ENCODE results near the gene MCM10.

The MCM10 gene

DNA sequence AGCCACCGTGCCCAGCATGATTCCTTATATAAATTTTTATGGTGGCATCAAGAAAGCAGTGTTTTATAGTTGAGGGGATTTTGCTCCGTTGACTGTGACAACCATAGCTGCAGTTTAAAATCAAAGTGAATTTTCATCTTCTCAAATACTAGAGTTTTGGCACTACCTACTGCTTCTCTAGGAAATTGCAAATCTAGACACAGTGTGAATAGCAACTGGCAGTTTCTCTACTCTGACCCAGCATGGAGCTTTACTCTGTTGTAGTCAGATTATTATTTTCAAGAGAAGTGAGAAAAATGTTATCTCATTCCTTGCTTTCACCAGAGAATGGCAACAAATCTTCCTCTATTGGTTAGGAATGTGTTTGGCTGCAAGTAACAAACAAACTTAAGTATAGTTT lies 22.9 kb downstream of the MCM10 start:
- no peak for DNase-seq (ENCODE audit: extremely low read depth, insufficient read length)
- H3K36me3 ChIP-seq (ENCODE audit: control insufficient read depth, insufficient read depth, low read length) = peaks cover 7% of the 10 kb centered on the region
- TF ChIP-seq, protein P1, sequence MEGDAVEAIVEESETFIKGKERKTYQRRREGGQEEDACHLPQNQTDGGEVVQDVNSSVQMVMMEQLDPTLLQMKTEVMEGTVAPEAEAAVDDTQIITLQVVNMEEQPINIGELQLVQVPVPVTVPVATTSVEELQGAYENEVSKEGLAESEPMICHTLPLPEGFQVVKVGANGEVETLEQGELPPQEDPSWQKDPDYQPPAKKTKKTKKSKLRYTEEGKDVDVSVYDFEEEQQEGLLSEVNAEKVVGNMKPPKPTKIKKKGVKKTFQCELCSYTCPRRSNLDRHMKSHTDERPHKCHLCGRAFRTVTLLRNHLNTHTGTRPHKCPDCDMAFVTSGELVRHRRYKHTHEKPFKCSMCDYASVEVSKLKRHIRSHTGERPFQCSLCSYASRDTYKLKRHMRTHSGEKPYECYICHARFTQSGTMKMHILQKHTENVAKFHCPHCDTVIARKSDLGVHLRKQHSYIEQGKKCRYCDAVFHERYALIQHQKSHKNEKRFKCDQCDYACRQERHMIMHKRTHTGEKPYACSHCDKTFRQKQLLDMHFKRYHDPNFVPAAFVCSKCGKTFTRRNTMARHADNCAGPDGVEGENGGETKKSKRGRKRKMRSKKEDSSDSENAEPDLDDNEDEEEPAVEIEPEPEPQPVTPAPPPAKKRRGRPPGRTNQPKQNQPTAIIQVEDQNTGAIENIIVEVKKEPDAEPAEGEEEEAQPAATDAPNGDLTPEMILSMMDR (IDR thresholded peaks at IDR 0.05; ENCODE audit: insufficient read depth, low read length, poor library complexity, severe bottlenecking) = no peak

DNA sequence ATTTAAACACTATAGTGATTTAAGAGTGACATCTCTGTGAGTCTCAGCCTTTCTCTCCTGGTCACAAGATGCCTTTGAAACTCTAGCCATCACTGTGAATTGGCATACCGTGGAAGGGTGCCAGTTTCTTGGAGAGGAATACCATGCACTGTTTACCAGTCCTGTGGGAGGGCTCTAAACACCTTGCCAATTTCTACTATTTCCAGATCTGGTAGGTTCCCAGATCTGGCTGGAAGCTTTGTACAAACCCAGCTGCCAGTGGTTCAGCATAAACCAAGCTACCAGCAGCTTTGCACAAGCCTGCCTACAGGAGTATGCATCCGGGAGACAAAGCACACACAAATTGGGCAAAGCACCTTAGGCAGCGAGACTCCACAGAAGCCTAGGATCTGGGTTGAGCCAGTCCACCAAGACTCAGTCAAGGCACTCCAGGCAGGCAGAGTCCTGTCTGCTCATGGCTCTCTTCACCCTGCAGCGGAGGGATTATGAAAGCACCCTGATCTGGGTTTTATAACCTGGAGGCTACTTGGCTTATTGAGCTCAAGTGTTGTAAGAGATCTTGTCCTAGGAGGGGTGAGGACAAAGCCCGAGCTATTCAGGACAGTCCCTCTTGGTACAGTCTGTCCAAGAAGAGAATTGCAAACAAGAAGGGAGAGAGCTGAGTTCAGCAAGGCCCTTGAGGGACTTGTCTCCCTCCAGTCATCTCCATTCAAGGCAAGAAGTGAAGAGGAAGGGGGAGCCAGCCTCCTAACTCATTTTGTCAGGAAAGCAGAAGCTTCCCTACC lies 23.6 kb downstream of the MCM10 start:
- DNase-seq (ENCODE audit: extremely low read depth, insufficient read length) = no peak
- TF ChIP-seq, protein P1 (IDR thresholded peaks at IDR 0.05; ENCODE audit: insufficient read depth, low read length, poor library complexity, severe bottlenecking) = no peak
- Histone ChIP-seq H3K4me3 (replicated peaks; ENCODE audit: low read depth, low read length) (no peak overlapping the region), H3K36me3 (ENCODE audit: control insufficient read depth, insufficient read depth, low read length) (peaks cover 7% of the 10 kb centered on the region), H3K27me3 (replicated peaks; ENCODE audit: control insufficient read depth, insufficient read depth, low read length) (no peaks in the 10 kb centered on the region)

More for the DNA sequence above, 22.9 kb downstream of the MCM10 start:
- H3K4me3 ChIP-seq (replicated peaks; ENCODE audit: low read depth, low read length) = no peak overlapping the region
- no peaks in the 10 kb centered on the region for H3K27me3 ChIP-seq (replicated peaks; ENCODE audit: control insufficient read depth, insufficient read depth, low read length)

DNA sequence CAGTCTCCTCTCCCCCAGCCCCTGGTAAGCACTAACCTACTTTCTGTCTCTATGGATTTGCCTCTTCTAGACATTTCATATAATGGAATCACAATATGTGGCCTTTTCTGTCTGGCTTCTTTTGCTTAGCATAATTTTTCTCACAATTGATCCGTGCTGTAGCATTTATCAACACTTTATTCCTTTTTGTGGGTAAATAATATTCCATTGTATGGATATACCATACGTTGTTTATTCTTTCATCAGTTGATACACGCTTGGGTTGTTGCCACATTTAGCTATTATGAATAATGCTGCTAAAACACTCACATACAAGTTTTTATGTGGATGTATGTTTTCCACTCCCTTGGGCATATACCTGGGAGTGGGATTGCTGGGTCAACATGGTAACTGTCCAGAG lies 25.8 kb downstream of the MCM10 start:
- Histone ChIP-seq H3K4me3 (replicated peaks; ENCODE audit: low read depth, low read length) (no peak overlapping the region), H3K27me3 (replicated peaks; ENCODE audit: control insufficient read depth, insufficient read depth, low read length) (no peaks in the 10 kb centered on the region), H3K36me3 (ENCODE audit: control insufficient read depth, insufficient read depth, low read length) (peaks cover 8% of the 10 kb centered on the region)
- TF ChIP-seq, protein P1 (IDR thresholded peaks at IDR 0.05; ENCODE audit: insufficient read depth, low read length, poor library complexity, severe bottlenecking) = no peak
- no peak for DNase-seq (ENCODE audit: extremely low read depth, insufficient read length)

DNA sequence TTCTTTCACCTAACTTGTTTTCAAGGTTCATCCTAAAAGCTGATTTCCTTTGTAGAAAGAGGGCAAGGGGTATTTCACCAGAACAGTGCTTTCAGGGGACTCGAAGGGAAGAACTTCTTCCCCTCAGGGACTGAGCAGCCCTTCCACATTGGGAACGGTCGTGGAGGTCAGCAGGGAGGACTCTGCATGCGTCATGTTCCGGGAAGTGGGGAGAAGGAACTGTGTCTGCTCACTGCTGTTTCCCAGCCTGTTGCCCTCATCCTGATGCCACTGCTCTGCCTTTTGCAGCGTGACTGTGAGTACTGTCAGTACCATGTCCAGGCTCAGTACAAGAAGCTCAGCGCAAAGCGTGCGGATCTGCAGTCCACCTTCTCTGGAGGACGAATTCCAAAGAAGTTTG lies 27.2 kb downstream of the MCM10 start:
- no peaks in the 10 kb centered on the region for H3K27me3 ChIP-seq (replicated peaks; ENCODE audit: control insufficient read depth, insufficient read depth, low read length)
- H3K36me3 ChIP-seq (ENCODE audit: control insufficient read depth, insufficient read depth, low read length) = peaks cover 11% of the 10 kb centered on the region
- no peak overlapping the region for H3K4me3 ChIP-seq (replicated peaks; ENCODE audit: low read depth, low read length)
- TF ChIP-seq, protein P1 (IDR thresholded peaks at IDR 0.05; ENCODE audit: insufficient read depth, low read length, poor library complexity, severe bottlenecking) = no peak
- DNase-seq (ENCODE audit: extremely low read depth, insufficient read length) = no peak

DNA sequence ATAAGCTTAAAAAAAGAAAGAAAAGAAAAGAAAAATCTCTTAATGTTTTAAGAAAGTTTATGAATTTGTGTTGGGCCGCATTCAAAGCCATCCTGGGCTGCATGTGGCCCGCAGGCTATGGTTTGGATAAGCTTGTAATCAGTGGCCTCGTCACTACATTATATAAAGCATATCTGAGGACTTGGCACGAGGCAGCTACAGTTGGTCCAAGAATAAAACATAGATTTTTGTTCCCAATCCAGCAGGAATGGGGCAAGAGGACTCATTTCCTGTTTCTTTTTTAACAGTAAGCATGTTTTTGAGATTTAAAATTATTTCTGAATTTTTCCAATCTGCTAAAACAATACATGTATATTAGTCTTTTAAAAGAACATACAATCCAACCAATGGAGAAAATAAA lies 28.6 kb downstream of the MCM10 start:
- Histone ChIP-seq H3K27me3 (replicated peaks; ENCODE audit: control insufficient read depth, insufficient read depth, low read length) (no peaks in the 10 kb centered on the region), H3K36me3 (ENCODE audit: control insufficient read depth, insufficient read depth, low read length) (peaks cover 10% of the 10 kb centered on the region), H3K4me3 (replicated peaks; ENCODE audit: low read depth, low read length) (no peak overlapping the region)
- no peak for DNase-seq (ENCODE audit: extremely low read depth, insufficient read length)
- TF ChIP-seq, protein P1 (IDR thresholded peaks at IDR 0.05; ENCODE audit: insufficient read depth, low read length, poor library complexity, severe bottlenecking) = no peak
